Trophoblast cell (in vitro differentiated cells and primary cell): ENCODE measurements around the gene RDH14.

Source experiments
- DNase-seq, 2 donors: peaks; one replicate each; pipeline ENCODE4 v3.0.0-alpha.2; 2016
- H2AFZ ChIP-seq: 2 replicates; pipeline ENCODE4 v1.6.1; 2013; ENCODE audit warnings: low read length, moderate library complexity, mild to moderate bottlenecking; ENCODE audit not compliant: insufficient read depth, poor library complexity
- H2AK5ac ChIP-seq: 2 replicates; pipeline ENCODE4 v1.6.1; 2013; ENCODE audit warnings: mild to moderate bottlenecking, low read length
- H2BK120ac ChIP-seq: 2 replicates; pipeline ENCODE4 v1.6.1; 2013; ENCODE audit warnings: low read length, mild to moderate bottlenecking, moderate library complexity; ENCODE audit not compliant: insufficient read depth, poor library complexity
- H2BK12ac ChIP-seq: 2 replicates; pipeline ENCODE4 v1.6.1; 2013; ENCODE audit warnings: mild to moderate bottlenecking, low read length, moderate library complexity
- H2BK5ac ChIP-seq: 2 replicates; pipeline ENCODE4 v1.6.1; 2013; ENCODE audit warnings: low read length, low read depth, moderate library complexity, mild to moderate bottlenecking; ENCODE audit not compliant: poor library complexity
- H3K14ac ChIP-seq: 2 replicates; pipeline ENCODE4 v1.6.1; 2013; ENCODE audit warnings: mild to moderate bottlenecking, low read length
- H3K18ac ChIP-seq: 2 replicates; pipeline ENCODE4 v1.6.1; 2013; ENCODE audit warnings: mild to moderate bottlenecking, low read length
- H3K23ac ChIP-seq: 2 replicates; pipeline ENCODE4 v1.6.1; 2013; ENCODE audit warnings: low read length
- H3K27ac ChIP-seq: 2 replicates; pipeline ENCODE4 v1.5.1; 2013; ENCODE audit warnings: low read depth, mild to moderate bottlenecking, inconsistent platforms, low read length, moderate library complexity
- H3K27me3 ChIP-seq: 2 replicates; pipeline ENCODE4 v1.6.1; 2013; ENCODE audit warnings: inconsistent platforms, mild to moderate bottlenecking, low read length, moderate library complexity; ENCODE audit not compliant: insufficient read depth
- H3K36me3 ChIP-seq, 2 experiments: 1 replicate in 1 of 2; 2 replicates in 1 of 2; pipeline ENCODE4 v1.6.1; 2013; ENCODE audit warnings: low read length in 2 of 2, mild to moderate bottlenecking in 2 of 2, moderate library complexity in 1 of 2; ENCODE audit not compliant: insufficient read depth in 2 of 2, control insufficient read depth in 1 of 2
- H3K4ac ChIP-seq: 2 replicates; pipeline ENCODE4 v1.6.1; 2013; ENCODE audit warnings: low read depth, mild to moderate bottlenecking, low read length, moderate library complexity
- H3K4me1 ChIP-seq, 2 experiments: 1 replicate in 1 of 2; 2 replicates in 1 of 2; pipeline ENCODE4 v1.6.1; 2013; ENCODE audit warnings: low read length in 2 of 2, mild to moderate bottlenecking in 2 of 2, moderate library complexity in 1 of 2; ENCODE audit not compliant: insufficient read depth in 2 of 2, control insufficient read depth in 1 of 2
- H3K4me2 ChIP-seq: 2 replicates; pipeline ENCODE4 v1.6.1; 2013; ENCODE audit warnings: inconsistent platforms, mild to moderate bottlenecking, low read length, moderate library complexity
- H3K4me3 ChIP-seq: 2 replicates; pipeline ENCODE4 v1.5.1; 2013; ENCODE audit warnings: mild to moderate bottlenecking, low read depth, low read length, inconsistent platforms
- H3K79me1 ChIP-seq: one replicate; pipeline ENCODE4 v1.6.1; 2013; ENCODE audit warnings: low read length
- H3K79me2 ChIP-seq: 2 replicates; pipeline ENCODE4 v1.6.1; 2013; ENCODE audit warnings: low read length, mild to moderate bottlenecking; ENCODE audit not compliant: control insufficient read depth, insufficient read depth, poor library complexity
- H3K9ac ChIP-seq: 2 replicates; pipeline ENCODE4 v1.6.1; 2013; ENCODE audit warnings: mild to moderate bottlenecking, low read length
- H3K9me3 ChIP-seq: 2 replicates; pipeline ENCODE4 v1.6.1; 2013; ENCODE audit warnings: low read depth, mild to moderate bottlenecking, control low read depth, inconsistent platforms, low read length; ENCODE audit not compliant: insufficient read depth
- H4K12ac ChIP-seq: 2 replicates; pipeline ENCODE4 v1.6.1; 2013; ENCODE audit warnings: low read depth, mild to moderate bottlenecking, low read length, moderate library complexity
- H4K8ac ChIP-seq: 2 replicates; pipeline ENCODE4 v1.6.1; 2013; ENCODE audit warnings: low read depth, mild to moderate bottlenecking, low read length, moderate library complexity
- H4K91ac ChIP-seq: one replicate; pipeline ENCODE4 v1.6.1; 2013; ENCODE audit warnings: low read depth, mild to moderate bottlenecking, low read length, moderate library complexity
- WGBS: extraction: QIAGEN DNeasy Blood & Tissue Kit; methylation state at CpG from one replicate; pipeline ENCODE4 v1.1.7; 2013; ENCODE audit warnings: missing lambda C conversion rate; ENCODE audit not compliant: insufficient read length, insufficient coverage; ENCODE audit errors: extremely low coverage; 5-methylcytosine and 5-hydroxymethylcytosine counted together

The RDH14 gene

DNA sequence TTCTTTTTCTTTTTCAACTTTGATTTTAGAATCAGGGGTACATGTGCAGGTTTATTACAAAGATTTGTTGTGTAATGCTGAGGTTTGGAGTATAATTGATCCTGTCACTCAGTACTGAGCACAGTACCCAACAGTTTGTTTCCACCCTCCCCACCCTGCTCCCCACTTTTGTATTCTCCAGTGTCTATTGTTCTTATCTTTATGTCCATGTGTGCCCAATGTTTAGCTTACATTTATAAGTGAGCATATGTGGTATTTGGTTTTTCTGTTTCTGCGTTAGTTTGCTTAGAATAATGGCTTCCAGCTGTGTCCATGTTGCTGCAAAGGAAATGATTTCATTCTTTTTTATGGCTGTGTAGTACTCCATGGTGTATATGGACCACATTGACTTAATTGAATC lies 43.1 kb downstream of the RDH14 start:
- peaks cover 4% of the 10 kb centered on the region for H3K79me1 ChIP-seq
- H4K91ac ChIP-seq: no peak overlapping the region
- no peak overlapping the region for H3K23ac ChIP-seq
- no peak overlapping the region for H3K4ac ChIP-seq
- no peak overlapping the region for H3K27ac ChIP-seq
- no peaks in the 10 kb centered on the region for H3K36me3 ChIP-seq
- H3K14ac ChIP-seq: no peak overlapping the region
- DNase-seq: no peak
- no peak overlapping the region for H3K9ac ChIP-seq
- H3K18ac ChIP-seq: no peak overlapping the region
- no peaks in the 10 kb centered on the region for H3K9me3 ChIP-seq
- no peak overlapping the region for H4K12ac ChIP-seq
- no peak overlapping the region for H2AFZ ChIP-seq
- H3K4me2 ChIP-seq: no peak overlapping the region
- H3K4me1 ChIP-seq: peaks cover 8 to 15% of the 10 kb centered on the region in 2 experiments
- no peak overlapping the region for H2AK5ac ChIP-seq
- no peak overlapping the region for H4K8ac ChIP-seq
- no peaks in the 10 kb centered on the region for H3K27me3 ChIP-seq
- no peak overlapping the region for H3K4me3 ChIP-seq
- no peak overlapping the region for H2BK120ac ChIP-seq
- WGBS: no CpG with 5 or more reads among the region's 1 CpG
- H2BK12ac ChIP-seq: no peak overlapping the region
- no peaks in the 10 kb centered on the region for H3K79me2 ChIP-seq
- H2BK5ac ChIP-seq: no peak overlapping the region

DNA sequence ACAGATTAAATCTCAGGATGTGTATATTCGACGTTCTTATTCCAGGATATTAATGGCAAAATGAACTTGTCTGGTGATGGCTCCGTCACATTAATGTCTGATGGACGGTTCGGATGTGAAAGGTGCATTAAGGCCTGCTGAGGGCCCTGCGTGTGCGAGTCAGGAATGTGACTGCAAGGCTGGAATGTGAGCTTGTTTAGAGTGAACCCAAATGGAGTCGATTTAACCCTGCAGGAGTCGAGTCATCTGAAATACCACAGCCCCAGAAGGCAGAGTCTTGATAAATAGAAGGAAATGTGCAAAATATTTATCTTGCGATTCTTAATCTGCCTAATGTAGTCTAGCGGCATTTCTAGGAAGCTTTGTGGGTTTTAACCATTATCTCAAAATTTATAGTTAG lies 44.3 kb downstream of the RDH14 start:
- H3K4ac ChIP-seq: no peak overlapping the region
- no peak overlapping the region for H2AFZ ChIP-seq
- H3K36me3 ChIP-seq: no peaks in the 10 kb centered on the region
- H4K12ac ChIP-seq: no peak overlapping the region
- H3K9ac ChIP-seq: no peak overlapping the region
- peaks cover 8 to 15% of the 10 kb centered on the region in 2 experiments for H3K4me1 ChIP-seq
- DNase-seq: peak; percentile 23 to 70
- peaks cover 4% of the 10 kb centered on the region for H3K79me1 ChIP-seq
- no peak overlapping the region for H2AK5ac ChIP-seq
- no peak overlapping the region for H4K8ac ChIP-seq
- no peak overlapping the region for H2BK12ac ChIP-seq
- H3K23ac ChIP-seq: no peak overlapping the region
- H3K9me3 ChIP-seq: no peaks in the 10 kb centered on the region
- no peak overlapping the region for H3K14ac ChIP-seq
- H3K27me3 ChIP-seq: no peaks in the 10 kb centered on the region
- H3K79me2 ChIP-seq: no peaks in the 10 kb centered on the region
- no CpG with 5 or more reads among the region's 11 CpGs for WGBS
- H3K27ac ChIP-seq: peak overlapping the region; percentile 15
- H2BK5ac ChIP-seq: no peak overlapping the region
- no peak overlapping the region for H4K91ac ChIP-seq
- no peak overlapping the region for H3K4me3 ChIP-seq
- H3K4me2 ChIP-seq: peak overlapping the region; percentile 16
- no peak overlapping the region for H3K18ac ChIP-seq
- no peak overlapping the region for H2BK120ac ChIP-seq

DNA sequence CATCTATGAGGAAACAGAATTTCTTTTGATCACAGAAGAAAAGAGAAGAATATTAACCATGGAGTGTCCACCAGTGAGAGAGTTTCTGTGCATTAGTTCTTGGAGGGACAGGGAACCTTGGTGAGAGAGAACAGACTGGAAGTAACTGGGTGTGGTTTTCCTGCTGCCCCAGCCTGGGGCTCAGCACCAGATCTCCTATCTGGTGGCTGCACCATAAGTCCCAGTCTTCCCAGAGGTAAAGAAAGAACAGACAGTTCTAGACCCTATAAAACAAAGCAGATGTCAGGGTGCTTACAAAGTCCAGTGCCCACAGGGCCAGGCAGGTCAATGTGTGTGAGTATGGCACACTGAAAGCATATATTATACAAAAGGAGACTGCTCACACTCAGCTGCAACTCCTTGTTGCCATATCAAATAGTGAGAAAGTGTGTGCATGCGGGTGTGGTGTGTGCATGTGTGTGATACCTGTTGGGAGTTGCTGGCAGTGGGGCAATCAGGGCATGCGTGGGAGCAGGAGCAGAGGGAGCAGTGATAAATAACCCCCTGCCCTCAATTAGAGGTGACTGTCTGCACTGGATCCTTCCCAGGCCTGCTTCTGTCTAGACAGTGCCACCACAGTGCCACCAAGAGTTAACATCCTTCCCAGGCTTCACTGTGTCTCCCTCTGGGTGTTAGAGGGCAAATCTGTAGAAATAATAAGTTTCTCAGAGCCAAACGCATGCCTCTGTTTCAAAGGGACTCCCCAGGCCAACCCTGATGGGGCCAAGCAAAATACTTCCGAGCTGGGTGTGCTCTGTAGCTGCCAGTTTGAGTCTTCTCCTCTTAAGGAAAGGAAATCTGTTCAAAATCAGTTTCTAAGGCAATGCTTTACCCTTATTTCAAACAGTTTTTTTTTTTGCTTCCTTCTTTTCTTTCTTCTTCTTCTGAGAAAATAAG lies 45.7 kb downstream of the RDH14 start:
- no peaks in the 10 kb centered on the region for H3K79me2 ChIP-seq
- no peak overlapping the region for H4K8ac ChIP-seq
- H3K23ac ChIP-seq: no peak overlapping the region
- H3K18ac ChIP-seq: no peak overlapping the region
- H3K14ac ChIP-seq: no peak overlapping the region
- DNase-seq: no peak
- peaks cover 4% of the 10 kb centered on the region for H3K79me1 ChIP-seq
- no peak overlapping the region for H3K9ac ChIP-seq
- no peaks in the 10 kb centered on the region for H3K36me3 ChIP-seq
- H3K4ac ChIP-seq: no peak overlapping the region
- H4K91ac ChIP-seq: no peak overlapping the region
- no peak overlapping the region for H3K4me2 ChIP-seq
- H2BK5ac ChIP-seq: no peak overlapping the region
- H3K27ac ChIP-seq: no peak overlapping the region
- H3K4me1 ChIP-seq: peaks cover 8 to 15% of the 10 kb centered on the region in 2 experiments
- no peak overlapping the region for H4K12ac ChIP-seq
- H2AFZ ChIP-seq: no peak overlapping the region
- H3K27me3 ChIP-seq: no peaks in the 10 kb centered on the region
- H2AK5ac ChIP-seq: no peak overlapping the region
- no CpG with 5 or more reads among the region's 4 CpGs for WGBS
- no peak overlapping the region for H2BK12ac ChIP-seq
- no peak overlapping the region for H3K4me3 ChIP-seq
- H2BK120ac ChIP-seq: no peak overlapping the region
- no peaks in the 10 kb centered on the region for H3K9me3 ChIP-seq

- no peak overlapping the region for H3K14ac ChIP-seq
- H3K4me2 ChIP-seq: no peak overlapping the region
- no peak overlapping the region for H3K9ac ChIP-seq
- H3K27ac ChIP-seq: no peak overlapping the region
- H2BK12ac ChIP-seq: no peak overlapping the region
- no peak for DNase-seq
- no peaks in the 10 kb centered on the region for H3K36me3 ChIP-seq
- no peak overlapping the region for H3K4me3 ChIP-seq
- H2BK120ac ChIP-seq: no peak overlapping the region
- WGBS: no CpG with 5 or more reads among the region's 2 CpGs
- H3K4ac ChIP-seq: no peak overlapping the region
- no peak overlapping the region for H3K18ac ChIP-seq
- no peak overlapping the region for H3K23ac ChIP-seq
- H3K79me2 ChIP-seq: no peaks in the 10 kb centered on the region
- no peaks in the 10 kb centered on the region for H3K27me3 ChIP-seq
- no peak overlapping the region for H2AFZ ChIP-seq
- H2BK5ac ChIP-seq: no peak overlapping the region
- H3K79me1 ChIP-seq: peaks cover 2% of the 10 kb centered on the region
- no peak overlapping the region for H4K12ac ChIP-seq
- no peak overlapping the region for H4K91ac ChIP-seq
- H4K8ac ChIP-seq: no peak overlapping the region
- no peaks in the 10 kb centered on the region for H3K9me3 ChIP-seq
- peaks cover 7 to 15% of the 10 kb centered on the region in 2 experiments for H3K4me1 ChIP-seq
- H2AK5ac ChIP-seq: no peak overlapping the region
Observed at GRCh38 chr2:18510775-18511174, 49.7 kb downstream of the RDH14 start.
